Measurements from ENCODE around the gene MAP3K3. TPM values are rescaled to one million over a fixed set of nuclear protein-coding genes. Genes with fewer than 3 reads are reported as not detected.

The MAP3K3 gene
- total RNA-seq, 1 donor from 2014 or later: 54.6 TPM

GRCh38 chr17:63675231-63675606 lies 53.0 kb downstream of the MAP3K3 start:
- H3K4me3 Mint-ChIP-seq (ENCODE audit: unreplicated experiment): no peak overlapping the region
- H3K27me3 Mint-ChIP-seq (ENCODE audit: unreplicated experiment): no peaks in the 10 kb centered on the region
- no peak overlapping the region for H3K27ac Mint-ChIP-seq (ENCODE audit: unreplicated experiment)
- no peak for TF ChIP-seq CTCF (IDR thresholded peaks at IDR 0.05; ENCODE audit: partially characterized antibody, unreplicated experiment)
- no peak for DNase-seq
- peaks cover 10% of the 10 kb centered on the region for H3K4me1 Mint-ChIP-seq (ENCODE audit: low read depth, unreplicated experiment)
- no peaks in the 10 kb centered on the region for H3K36me3 Mint-ChIP-seq (ENCODE audit: unreplicated experiment)
- no peaks in the 10 kb centered on the region for H3K9me3 Mint-ChIP-seq (ENCODE audit: unreplicated experiment)

- peak overlapping the region; percentile 72 for H3K27ac Mint-ChIP-seq (ENCODE audit: unreplicated experiment)
- no peak for TF ChIP-seq CTCF (IDR thresholded peaks at IDR 0.05; ENCODE audit: partially characterized antibody, unreplicated experiment)
- peaks cover 10% of the 10 kb centered on the region for H3K4me1 Mint-ChIP-seq (ENCODE audit: low read depth, unreplicated experiment)
- H3K27me3 Mint-ChIP-seq (ENCODE audit: unreplicated experiment): no peaks in the 10 kb centered on the region
- H3K9me3 Mint-ChIP-seq (ENCODE audit: unreplicated experiment): no peaks in the 10 kb centered on the region
- no peaks in the 10 kb centered on the region for H3K36me3 Mint-ChIP-seq (ENCODE audit: unreplicated experiment)
- no peak overlapping the region for H3K4me3 Mint-ChIP-seq (ENCODE audit: unreplicated experiment)
- no peak for DNase-seq
Observed at GRCh38 chr17:63675607-63676546, 53.7 kb downstream of the MAP3K3 start.

DNA sequence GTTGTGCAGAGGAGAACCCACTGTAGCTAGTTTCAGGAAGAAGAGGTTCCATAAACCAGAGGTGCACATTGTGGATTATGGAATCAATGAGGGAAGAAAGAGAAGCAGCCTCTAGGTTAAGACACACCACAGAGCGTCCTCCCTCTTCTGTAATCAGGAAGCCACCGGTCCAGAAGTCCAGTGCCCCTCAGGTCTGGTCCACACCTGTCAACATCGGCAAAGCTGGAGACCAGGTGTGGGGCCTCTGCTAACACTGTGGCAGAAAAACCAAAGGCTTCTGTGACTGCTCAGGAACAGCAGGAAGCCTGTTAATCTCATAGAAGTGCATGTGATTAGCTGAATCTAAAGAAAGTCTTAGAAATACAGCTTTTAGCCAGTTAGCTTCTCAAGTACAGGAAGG lies 54.4 kb downstream of the MAP3K3 start:
- Mint-ChIP-seq H3K27ac (ENCODE audit: unreplicated experiment) (no peak overlapping the region), H3K27me3 (ENCODE audit: unreplicated experiment) (no peaks in the 10 kb centered on the region), H3K36me3 (ENCODE audit: unreplicated experiment) (no peaks in the 10 kb centered on the region), H3K4me1 (ENCODE audit: low read depth, unreplicated experiment) (peaks cover 10% of the 10 kb centered on the region), H3K4me3 (ENCODE audit: unreplicated experiment) (no peak overlapping the region), H3K9me3 (ENCODE audit: unreplicated experiment) (no peaks in the 10 kb centered on the region)
- DNase-seq: no peak
- TF ChIP-seq CTCF (IDR thresholded peaks at IDR 0.05; ENCODE audit: partially characterized antibody, unreplicated experiment): no peak

DNA sequence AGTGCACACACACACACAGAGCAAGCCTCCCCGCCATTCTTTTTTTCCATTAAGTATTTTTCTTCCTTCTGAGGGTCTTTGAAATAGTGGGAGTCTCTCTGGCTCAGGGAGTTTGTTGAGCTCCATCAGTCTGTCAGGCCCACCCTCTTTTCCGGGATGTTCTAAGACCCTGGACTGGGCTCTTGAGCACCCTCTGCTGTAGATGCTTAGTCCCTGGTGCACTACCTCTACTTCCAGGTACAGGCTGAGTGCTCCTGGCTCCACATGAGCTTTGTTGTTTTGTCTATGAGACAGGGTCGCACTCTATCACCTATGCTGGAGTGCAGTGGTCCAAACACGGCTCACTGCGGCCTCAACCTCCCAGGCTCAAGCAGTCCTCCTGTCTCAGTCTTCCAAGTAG lies 57.0 kb downstream of the MAP3K3 start:
- H3K4me1 Mint-ChIP-seq (ENCODE audit: low read depth, unreplicated experiment): peaks cover 10% of the 10 kb centered on the region
- no peak for DNase-seq
- no peaks in the 10 kb centered on the region for H3K9me3 Mint-ChIP-seq (ENCODE audit: unreplicated experiment)
- H3K27me3 Mint-ChIP-seq (ENCODE audit: unreplicated experiment): no peaks in the 10 kb centered on the region
- H3K4me3 Mint-ChIP-seq (ENCODE audit: unreplicated experiment): no peak overlapping the region
- TF ChIP-seq CTCF (IDR thresholded peaks at IDR 0.05; ENCODE audit: partially characterized antibody, unreplicated experiment): no peak
- no peak overlapping the region for H3K27ac Mint-ChIP-seq (ENCODE audit: unreplicated experiment)
- H3K36me3 Mint-ChIP-seq (ENCODE audit: unreplicated experiment): no peaks in the 10 kb centered on the region

GRCh38 chr17:63680700-63681099 lies 58.5 kb downstream of the MAP3K3 start:
- Mint-ChIP-seq H3K27ac (ENCODE audit: unreplicated experiment) (no peak overlapping the region), H3K4me1 (ENCODE audit: low read depth, unreplicated experiment) (peaks cover 3% of the 10 kb centered on the region), H3K9me3 (ENCODE audit: unreplicated experiment) (peaks cover 2% of the 10 kb centered on the region), H3K27me3 (ENCODE audit: unreplicated experiment) (no peaks in the 10 kb centered on the region), H3K4me3 (ENCODE audit: unreplicated experiment) (no peak overlapping the region), H3K36me3 (ENCODE audit: unreplicated experiment) (no peaks in the 10 kb centered on the region)
- no peak for TF ChIP-seq CTCF (IDR thresholded peaks at IDR 0.05; ENCODE audit: partially characterized antibody, unreplicated experiment)
- DNase-seq: no peak
